C4-2B (cell line): ENCODE measurements around the gene CTNNA2.

Experiments used
- ZFX ChIP-seq: fragments of 450-650 bp; IDR thresholded peaks from 2 replicates; pipeline ENCODE4 v1.6.1; 2017
- TF ChIP-seq, protein P1 (sequence below): fragments of 450-650 bp; conservative IDR thresholded peaks from 2 replicates; pipeline ENCODE4 v1.5.1; 2017; ENCODE audit warnings: mild to moderate bottlenecking

DNA sequence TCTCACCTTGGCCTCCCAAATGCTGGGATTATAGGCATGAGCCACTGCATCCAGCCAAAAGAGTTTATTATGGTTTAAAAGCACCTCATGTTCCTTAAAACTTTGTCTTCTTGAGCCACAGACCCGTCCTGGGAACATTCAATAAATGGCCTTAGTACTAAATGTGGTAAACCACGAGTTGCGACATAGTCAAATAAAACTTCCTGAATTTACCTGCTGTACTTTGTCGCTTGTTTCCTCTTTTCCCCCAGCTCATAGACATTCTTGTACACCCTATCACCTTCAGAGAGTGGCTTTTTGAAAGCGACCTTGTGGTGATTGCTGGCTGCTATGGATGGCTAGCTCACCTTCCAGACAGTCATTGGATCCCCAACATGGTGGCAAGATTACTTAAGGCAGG is 481.3 kb downstream of the CTNNA2 start:
- TF ChIP-seq, protein P1, sequence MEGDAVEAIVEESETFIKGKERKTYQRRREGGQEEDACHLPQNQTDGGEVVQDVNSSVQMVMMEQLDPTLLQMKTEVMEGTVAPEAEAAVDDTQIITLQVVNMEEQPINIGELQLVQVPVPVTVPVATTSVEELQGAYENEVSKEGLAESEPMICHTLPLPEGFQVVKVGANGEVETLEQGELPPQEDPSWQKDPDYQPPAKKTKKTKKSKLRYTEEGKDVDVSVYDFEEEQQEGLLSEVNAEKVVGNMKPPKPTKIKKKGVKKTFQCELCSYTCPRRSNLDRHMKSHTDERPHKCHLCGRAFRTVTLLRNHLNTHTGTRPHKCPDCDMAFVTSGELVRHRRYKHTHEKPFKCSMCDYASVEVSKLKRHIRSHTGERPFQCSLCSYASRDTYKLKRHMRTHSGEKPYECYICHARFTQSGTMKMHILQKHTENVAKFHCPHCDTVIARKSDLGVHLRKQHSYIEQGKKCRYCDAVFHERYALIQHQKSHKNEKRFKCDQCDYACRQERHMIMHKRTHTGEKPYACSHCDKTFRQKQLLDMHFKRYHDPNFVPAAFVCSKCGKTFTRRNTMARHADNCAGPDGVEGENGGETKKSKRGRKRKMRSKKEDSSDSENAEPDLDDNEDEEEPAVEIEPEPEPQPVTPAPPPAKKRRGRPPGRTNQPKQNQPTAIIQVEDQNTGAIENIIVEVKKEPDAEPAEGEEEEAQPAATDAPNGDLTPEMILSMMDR = no peak
- TF ChIP-seq ZFX = no peak
